ENCODE data around the gene DAG1. TPM values are rescaled to one million over a fixed set of nuclear protein-coding genes. Genes with fewer than 3 reads are reported as not detected.

DAG1 gene
- total RNA-seq, 3 donors from 2014 or later (not counting 1 experiment from before 2014, with no cell fraction given), result 9.6 to 22.4 (median 20.6) TPM

DNA sequence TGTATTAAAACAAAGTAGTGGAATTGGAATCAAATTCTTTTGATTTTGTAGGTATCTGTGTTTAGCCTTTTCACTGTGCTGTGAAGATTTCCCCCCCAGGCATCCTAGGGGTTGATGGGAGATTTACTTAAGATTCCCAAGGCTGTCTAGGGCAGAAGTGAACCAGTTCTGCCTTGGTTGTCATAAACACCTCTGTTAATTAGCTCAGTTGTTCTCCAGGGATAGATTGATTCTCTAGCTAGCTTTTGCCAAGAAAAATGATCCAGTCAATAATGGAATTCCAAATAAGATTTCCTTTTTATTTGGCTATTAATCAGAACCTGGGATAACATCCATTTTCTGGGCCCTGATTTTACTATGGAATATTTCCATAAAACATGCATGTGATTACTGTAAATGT, 12.7 kb downstream of the DAG1 start:
- Histone ChIP-seq H3K27me3 (ENCODE audit: control insufficient read depth, insufficient read depth, low read length) (no peaks in the 10 kb centered on the region), H3K36me3 (ENCODE audit: control insufficient read depth, insufficient read depth, low read length) (peaks cover 4% of the 10 kb centered on the region), H3K4me1 (ENCODE audit: control insufficient read depth, insufficient read depth, low read length) (no peaks in the 10 kb centered on the region), H3K9me3 (ENCODE audit: control insufficient read depth, insufficient read depth, low read length) (no peaks in the 10 kb centered on the region), H3K27ac (ENCODE audit: low read length) (no peak overlapping the region), H3K4me3 (ENCODE audit: low read length) (no peak overlapping the region)
- H3K27ac Mint-ChIP-seq, result no peak overlapping the region
- no peak for TF ChIP-seq CTCF (IDR thresholded peaks at IDR 0.05)
- ATAC-seq (no peak), DNase-seq (no peak)
- peaks cover 0 to under 1% of the 10 kb centered on the region in 2 donors for H3K4me1 Mint-ChIP-seq
- no peaks in the 10 kb centered on the region for H3K27me3 Mint-ChIP-seq (ENCODE audit: low read depth in 2 of 2)
- intact Hi-C loops (cut with micrococcal nuclease), result no loop called here
- H3K4me3 Mint-ChIP-seq, result no peak overlapping the region
- H3K36me3 Mint-ChIP-seq, result no peaks in the 10 kb centered on the region
- no peaks in the 10 kb centered on the region for H3K9me3 Mint-ChIP-seq

DNA sequence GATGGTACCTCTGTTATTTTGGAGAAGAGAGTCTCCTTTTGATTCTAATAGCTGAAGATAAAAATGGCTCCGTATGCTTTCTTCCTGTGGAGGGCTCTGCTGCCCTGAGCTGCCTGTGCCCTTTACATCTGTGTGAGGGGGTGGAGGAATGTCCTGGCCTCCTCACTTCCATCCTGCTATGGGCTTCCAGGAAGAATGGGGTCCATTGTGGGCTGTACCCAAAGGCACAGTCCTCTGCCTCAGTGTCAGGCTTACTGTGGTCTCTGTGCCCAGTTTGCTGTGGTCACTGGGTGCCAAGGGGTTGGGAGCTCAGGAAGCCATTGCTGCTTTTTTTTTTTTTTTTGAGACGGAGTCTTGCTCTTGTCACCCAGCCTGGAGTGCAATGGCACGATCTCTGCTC, 14.4 kb downstream of the DAG1 start:
- Mint-ChIP-seq H3K4me3 (no peak overlapping the region), H3K27me3 (ENCODE audit: low read depth in 2 of 2) (no peaks in the 10 kb centered on the region), H3K27ac (no peak overlapping the region), H3K9me3 (no peaks in the 10 kb centered on the region), H3K4me1 (peaks cover 0 to 5% of the 10 kb centered on the region in 2 donors), H3K36me3 (no peaks in the 10 kb centered on the region)
- no peak overlapping the region for H3K4me3 ChIP-seq (ENCODE audit: low read length)
- DNase-seq, result no peak
- intact Hi-C loops (cut with micrococcal nuclease), result no loop called here
- WGBS (ENCODE audit: insufficient coverage), result 61% methylated on average over 3 of the region's 3 CpGs
- no peak overlapping the region for H3K27ac ChIP-seq (ENCODE audit: low read length)
- no peaks in the 10 kb centered on the region for H3K36me3 ChIP-seq (ENCODE audit: control insufficient read depth, insufficient read depth, low read length)
- no peaks in the 10 kb centered on the region for H3K9me3 ChIP-seq (ENCODE audit: control insufficient read depth, insufficient read depth, low read length)
- no peak for ATAC-seq
- H3K4me1 ChIP-seq (ENCODE audit: control insufficient read depth, insufficient read depth, low read length), result no peaks in the 10 kb centered on the region
- no peak for TF ChIP-seq CTCF (IDR thresholded peaks at IDR 0.05)
- no peaks in the 10 kb centered on the region for H3K27me3 ChIP-seq (ENCODE audit: control insufficient read depth, insufficient read depth, low read length)

DNA sequence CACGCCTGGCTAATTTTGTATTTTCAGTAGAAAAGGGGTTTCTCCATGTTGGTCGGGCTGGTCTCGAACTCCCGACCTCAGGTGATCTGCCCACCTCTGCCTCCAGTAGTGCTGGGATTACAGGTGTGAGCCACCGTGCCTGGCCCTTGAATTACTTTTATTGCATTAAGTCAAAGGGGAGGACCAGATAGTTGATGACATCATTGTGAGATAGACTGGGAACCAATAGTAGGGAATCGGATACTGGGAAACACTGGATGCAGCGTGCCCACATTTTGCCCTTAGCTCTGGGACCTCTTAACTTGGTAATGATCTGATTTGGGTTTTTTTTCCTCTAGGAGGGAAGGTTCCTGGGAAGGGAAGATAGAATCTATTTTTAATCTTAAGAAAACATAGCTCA, 19.2 kb downstream of the DAG1 start:
- H3K4me1 Mint-ChIP-seq, result peaks cover 0 to 9% of the 10 kb centered on the region in 2 donors
- H3K27ac ChIP-seq (ENCODE audit: low read length), result no peak overlapping the region
- no peak overlapping the region for H3K4me3 Mint-ChIP-seq
- DNase-seq (no peak), ATAC-seq (no peak)
- no peaks in the 10 kb centered on the region for H3K27me3 ChIP-seq (ENCODE audit: control insufficient read depth, insufficient read depth, low read length)
- H3K9me3 ChIP-seq (ENCODE audit: control insufficient read depth, insufficient read depth, low read length), result no peaks in the 10 kb centered on the region
- no peaks in the 10 kb centered on the region for H3K36me3 ChIP-seq (ENCODE audit: control insufficient read depth, insufficient read depth, low read length)
- intact Hi-C loops (cut with micrococcal nuclease), result no loop called here
- 96% methylated on average over 7 of the region's 7 CpGs for WGBS (ENCODE audit: insufficient coverage)
- H3K9me3 Mint-ChIP-seq, result no peaks in the 10 kb centered on the region
- no peak overlapping the region for H3K27ac Mint-ChIP-seq
- H3K4me1 ChIP-seq (ENCODE audit: control insufficient read depth, insufficient read depth, low read length), result no peaks in the 10 kb centered on the region
- no peak for TF ChIP-seq CTCF (IDR thresholded peaks at IDR 0.05)
- H3K27me3 Mint-ChIP-seq (ENCODE audit: low read depth in 2 of 2), result no peaks in the 10 kb centered on the region
- no peaks in the 10 kb centered on the region for H3K36me3 Mint-ChIP-seq
- H3K4me3 ChIP-seq (ENCODE audit: low read length), result no peak overlapping the region

DNA sequence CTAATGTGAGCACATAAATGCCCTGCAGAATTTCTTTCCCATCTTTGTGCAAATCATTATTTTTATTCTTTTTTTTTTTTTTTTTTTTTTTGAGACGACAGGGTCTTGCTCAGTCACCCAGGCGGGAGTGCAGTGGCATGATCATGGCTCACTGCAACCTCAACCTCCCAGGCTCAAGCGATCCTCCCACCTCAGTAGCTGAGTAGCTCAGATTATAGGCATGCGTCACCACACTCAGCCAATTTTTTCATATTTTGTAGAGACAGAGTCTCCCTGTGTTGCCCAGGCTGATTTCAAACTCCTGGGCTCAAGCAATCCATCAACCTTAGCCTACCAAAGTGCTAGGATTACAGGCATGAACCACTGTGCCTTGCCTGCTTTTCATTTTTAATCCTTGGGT, 22.9 kb downstream of the DAG1 start:
- intact Hi-C loops (cut with micrococcal nuclease), result no loop called here
- Histone ChIP-seq H3K9me3 (ENCODE audit: control insufficient read depth, insufficient read depth, low read length) (no peaks in the 10 kb centered on the region), H3K36me3 (ENCODE audit: control insufficient read depth, insufficient read depth, low read length) (no peaks in the 10 kb centered on the region), H3K4me3 (ENCODE audit: low read length) (no peak overlapping the region), H3K4me1 (ENCODE audit: control insufficient read depth, insufficient read depth, low read length) (no peaks in the 10 kb centered on the region), H3K27ac (ENCODE audit: low read length) (no peak overlapping the region), H3K27me3 (ENCODE audit: control insufficient read depth, insufficient read depth, low read length) (no peaks in the 10 kb centered on the region)
- Mint-ChIP-seq H3K4me1 (peaks cover 0 to 13% of the 10 kb centered on the region in 2 donors), H3K9me3 (no peaks in the 10 kb centered on the region), H3K36me3 (no peaks in the 10 kb centered on the region), H3K27me3 (ENCODE audit: low read depth in 2 of 2) (no peaks in the 10 kb centered on the region), H3K27ac (no peak overlapping the region), H3K4me3 (no peak overlapping the region)
- DNase-seq, result no peak
- TF ChIP-seq CTCF (IDR thresholded peaks at IDR 0.05), result no peak
- 96% methylated on average over 4 of the region's 4 CpGs for WGBS (ENCODE audit: insufficient coverage)
- no peak for ATAC-seq
